Myometrial cell (primary cell): ENCODE measurements around the gene TARS1. TPM values are rescaled to one million over a fixed set of nuclear protein-coding genes. Genes with fewer than 3 reads are reported as not detected.

ENCODE experiments used
- total RNA-seq: library from RNA; depleted of rRNA; stranded (reverse); fragments of >200 nt; gene quantifications from 2 replicates; pipeline ENCODE4 v1.2.3, GENCODE V29; 2015

The TARS1 gene
- total RNA-seq: 217 and 266 TPM in 2 replicates

GRCh38 chr5:33440482-33441240 is at the start of gene TARS1:
TSS of gene TARS1 (plus strand) at chr5:33440965. CDS start at chr5:33441087, 122 bp downstream.

